HEK293 (cell line): ENCODE results near the gene TRAF3IP1.

Source experiments
- CTCF ChIA-PET: fragments of 350-600 bp; formaldehyde crosslinking; extraction: SDS; loops from one replicate; lab custom pipeline; 2021; ENCODE audit warnings: antibody characterized with exemption; lab: Yijun Ruan, JAX
- POLR2A ChIA-PET: fragments of 300-600 bp; formaldehyde crosslinking; extraction: SDS; loops from one replicate; lab custom pipeline; 2020; ENCODE audit warnings: antibody characterized with exemption, inconsistent platforms; lab: Yijun Ruan, JAX
- H3K27ac ChIP-seq: fragments of 200-500 bp; sonication (Bioruptor generic); 2 replicates; pipeline ENCODE4 v1.5.1; 2014; ENCODE audit warnings: low read depth, low read length, control low read depth, inconsistent platforms; ENCODE audit errors: extremely low read depth
- H3K36me3 ChIP-seq, 2 experiments: fragments of 200-500 bp in 1 of 2; sonication (Bioruptor generic) in 1 of 2; 1 replicate in 1 of 2; 2 replicates in 1 of 2; pipeline ENCODE4 v1.5.1; 2014 to 2017; ENCODE audit warnings: inconsistent platforms in 2 of 2, low read length in 2 of 2; ENCODE audit not compliant: control insufficient read depth in 2 of 2, insufficient read depth in 1 of 2
- H3K4me1 ChIP-seq: fragments of 200-500 bp; sonication (Bioruptor generic); 2 replicates; pipeline ENCODE4 v1.5.1; 2014; ENCODE audit warnings: mild to moderate bottlenecking, low read length, inconsistent platforms; ENCODE audit not compliant: control insufficient read depth, insufficient read depth
- H3K4me3 ChIP-seq: 2 replicates; pipeline ENCODE4 v1.5.1; 2011; ENCODE audit warnings: low read depth, mild to moderate bottlenecking, control low read depth, low read length, moderate library complexity
- H3K9me3 ChIP-seq: fragments of 200-500 bp; sonication (Bioruptor generic); 2 replicates; pipeline ENCODE4 v1.5.1; 2014; ENCODE audit warnings: low read depth, low read length, inconsistent platforms; ENCODE audit not compliant: control insufficient read depth, insufficient read depth
- FEZF1 ChIP-seq: fragments of 450-650 bp; formaldehyde crosslinking; IDR thresholded peaks from 2 replicates; pipeline ENCODE4 v1.5.1; 2016; ENCODE audit warnings: missing biosample characterization, missing genetic modification characterization
- GFI1B ChIP-seq: fragments of 450-650 bp; formaldehyde crosslinking; IDR thresholded peaks from 2 replicates; pipeline ENCODE4 v1.5.1; 2016; ENCODE audit warnings: missing biosample characterization, missing genetic modification characterization
- PRDM1 ChIP-seq: fragments of 450-650 bp; formaldehyde crosslinking; IDR thresholded peaks from 2 replicates; pipeline ENCODE4; 2016; ENCODE audit warnings: missing biosample characterization, missing genetic modification characterization
- ZNF10 ChIP-seq: fragments of 450-650 bp; formaldehyde crosslinking; IDR thresholded peaks from 2 replicates; pipeline ENCODE4 v1.5.1; 2017; ENCODE audit warnings: missing biosample characterization, missing genetic modification characterization
- ZNF146 ChIP-seq: fragments of 450-650 bp; formaldehyde crosslinking; IDR thresholded peaks from 2 replicates; pipeline ENCODE4 v1.5.1; 2016; ENCODE audit warnings: missing biosample characterization, missing genetic modification characterization
- ZNF16 ChIP-seq: fragments of 450-650 bp; formaldehyde crosslinking; IDR thresholded peaks from 2 replicates; pipeline ENCODE4 v1.5.1; 2016; ENCODE audit warnings: low read depth, missing biosample characterization, missing genetic modification characterization
- ZNF24 ChIP-seq: fragments of 450-650 bp; formaldehyde crosslinking; IDR thresholded peaks from 2 replicates; pipeline ENCODE4 v1.5.1; 2016; ENCODE audit warnings: missing biosample characterization, missing genetic modification characterization
- ZNF311 ChIP-seq: fragments of 450-650 bp; formaldehyde crosslinking; IDR thresholded peaks from 2 replicates; pipeline ENCODE4 v1.5.1; 2017; ENCODE audit warnings: missing biosample characterization, missing genetic modification characterization, borderline replicate concordance
- ZNF48 ChIP-seq: fragments of 450-650 bp; formaldehyde crosslinking; IDR thresholded peaks from 2 replicates; pipeline ENCODE4 v1.5.1; 2016; ENCODE audit warnings: missing biosample characterization, missing genetic modification characterization
- ZNF501 ChIP-seq: fragments of 450-650 bp; formaldehyde crosslinking; IDR thresholded peaks from 2 replicates; pipeline ENCODE4 v1.5.1; 2016; ENCODE audit warnings: missing biosample characterization, missing genetic modification characterization
- ZNF548 ChIP-seq: fragments of 450-650 bp; formaldehyde crosslinking; IDR thresholded peaks from 2 replicates; pipeline ENCODE4 v1.5.1; 2016; ENCODE audit warnings: missing biosample characterization, missing genetic modification characterization
- ZNF624 ChIP-seq: fragments of 450-650 bp; formaldehyde crosslinking; IDR thresholded peaks from 2 replicates; pipeline ENCODE4 v1.5.1; 2017; ENCODE audit warnings: missing biosample characterization, missing genetic modification characterization
- ZNF677 ChIP-seq: fragments of 450-650 bp; IDR thresholded peaks from 2 replicates; pipeline ENCODE4 v1.5.0; 2018; ENCODE audit warnings: missing biosample characterization, mild to moderate bottlenecking, missing genetic modification characterization, moderate library complexity
- ZNF76 ChIP-seq: fragments of 450-650 bp; formaldehyde crosslinking; IDR thresholded peaks from 2 replicates; pipeline ENCODE4; 2016; ENCODE audit warnings: low read depth, missing biosample characterization, missing genetic modification characterization, borderline replicate concordance
- TF ChIP-seq, protein P1 (sequence below): fragments of 450-650 bp; IDR thresholded peaks from 2 replicates; pipeline ENCODE4 v1.5.1; 2018; ENCODE audit warnings: missing biosample characterization, mild to moderate bottlenecking, missing genetic modification characterization
- TF ChIP-seq, protein P2 (sequence below): fragments of 450-650 bp; formaldehyde crosslinking; IDR thresholded peaks from 2 replicates; pipeline ENCODE4 v1.5.1; 2016; ENCODE audit warnings: missing biosample characterization, missing genetic modification characterization
- TF ChIP-seq, protein P3 (sequence below): fragments of 450-650 bp; IDR thresholded peaks from 2 replicates; pipeline ENCODE4 v1.5.1; 2018; ENCODE audit warnings: missing biosample characterization, missing genetic modification characterization
- TF ChIP-seq, protein P4 (sequence below): fragments of 450-650 bp; formaldehyde crosslinking; IDR thresholded peaks from 2 replicates; pipeline ENCODE4 v1.5.1; 2017; ENCODE audit warnings: missing biosample characterization, missing genetic modification characterization
- TF ChIP-seq, protein P5 (sequence below): fragments of 450-650 bp; formaldehyde crosslinking; IDR thresholded peaks from 2 replicates; pipeline ENCODE4 v1.5.1; 2016; ENCODE audit warnings: missing biosample characterization, missing genetic modification characterization, borderline replicate concordance
- TF ChIP-seq, protein P6 (sequence below): fragments of 450-650 bp; formaldehyde crosslinking; IDR thresholded peaks from 2 replicates; pipeline ENCODE4 v1.5.1; 2016; ENCODE audit warnings: missing biosample characterization, missing genetic modification characterization
- TF ChIP-seq, protein P7 (sequence below): fragments of 450-650 bp; formaldehyde crosslinking; IDR thresholded peaks from 2 replicates; pipeline ENCODE4 v1.5.1; 2016; ENCODE audit warnings: missing biosample characterization, missing genetic modification characterization
- TF ChIP-seq, protein P8 (sequence below): fragments of 450-650 bp; formaldehyde crosslinking; IDR thresholded peaks from 2 replicates; pipeline ENCODE4 v1.5.1; 2016; ENCODE audit warnings: missing biosample characterization, missing genetic modification characterization, low read depth

TRAF3IP1 gene

DNA sequence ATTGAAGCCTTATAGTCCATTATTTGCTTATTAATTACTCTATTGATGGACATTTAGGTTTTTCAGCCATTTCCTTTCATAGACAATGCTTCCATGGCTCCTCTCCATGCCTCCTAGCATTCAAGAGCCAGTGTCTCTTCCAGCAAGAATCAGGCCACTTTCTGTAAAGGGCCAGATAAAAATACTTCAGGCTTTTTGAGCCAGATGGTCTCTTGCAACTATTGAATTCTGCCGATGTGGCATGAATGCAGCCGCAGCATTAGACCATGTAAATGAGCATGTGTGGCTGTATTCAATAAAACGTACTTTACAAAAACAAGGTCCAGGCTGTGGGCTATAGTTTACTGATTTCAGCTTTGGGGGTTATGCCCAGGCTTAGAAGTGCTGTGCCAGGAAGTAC lies 38.5 kb downstream of the TRAF3IP1 start (continued):
- TF ChIP-seq, protein P1, sequence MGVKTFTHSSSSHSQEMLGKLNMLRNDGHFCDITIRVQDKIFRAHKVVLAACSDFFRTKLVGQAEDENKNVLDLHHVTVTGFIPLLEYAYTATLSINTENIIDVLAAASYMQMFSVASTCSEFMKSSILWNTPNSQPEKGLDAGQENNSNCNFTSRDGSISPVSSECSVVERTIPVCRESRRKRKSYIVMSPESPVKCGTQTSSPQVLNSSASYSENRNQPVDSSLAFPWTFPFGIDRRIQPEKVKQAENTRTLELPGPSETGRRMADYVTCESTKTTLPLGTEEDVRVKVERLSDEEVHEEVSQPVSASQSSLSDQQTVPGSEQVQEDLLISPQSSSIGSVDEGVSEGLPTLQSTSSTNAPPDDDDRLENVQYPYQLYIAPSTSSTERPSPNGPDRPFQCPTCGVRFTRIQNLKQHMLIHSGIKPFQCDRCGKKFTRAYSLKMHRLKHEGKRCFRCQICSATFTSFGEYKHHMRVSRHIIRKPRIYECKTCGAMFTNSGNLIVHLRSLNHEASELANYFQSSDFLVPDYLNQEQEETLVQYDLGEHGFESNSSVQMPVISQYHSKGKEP (tag by site-specific recombination), result no peak
- TF ChIP-seq ZNF48 (tag by site-specific recombination), result no peak
- TF ChIP-seq PRDM1 (tag by site-specific recombination), result no peak
- TF ChIP-seq, protein P2, sequence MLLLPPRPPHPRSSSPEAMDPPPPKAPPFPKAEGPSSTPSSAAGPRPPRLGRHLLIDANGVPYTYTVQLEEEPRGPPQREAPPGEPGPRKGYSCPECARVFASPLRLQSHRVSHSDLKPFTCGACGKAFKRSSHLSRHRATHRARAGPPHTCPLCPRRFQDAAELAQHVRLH, result no peak
- TF ChIP-seq, all 188 proteins: peak for 0

DNA sequence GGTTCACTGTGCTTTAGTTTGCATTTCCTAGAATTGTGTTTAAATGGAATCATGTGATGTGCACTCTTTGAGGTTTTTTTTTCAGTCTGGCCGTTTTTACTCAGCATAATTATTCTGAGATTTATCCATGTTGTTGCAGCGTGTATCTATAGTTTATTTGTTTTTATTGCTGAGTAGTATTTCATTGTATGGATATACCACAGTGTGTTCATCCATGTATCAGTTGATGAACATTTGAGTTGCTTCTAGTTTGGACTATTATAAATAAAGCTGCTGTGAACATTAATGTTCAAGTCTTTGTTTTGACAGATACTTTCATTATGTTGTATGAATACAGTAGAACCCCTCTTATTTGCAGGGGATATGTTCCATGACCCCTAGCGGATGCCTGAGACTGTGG lies 39.1 kb downstream of the TRAF3IP1 start:
- TF ChIP-seq, protein P3, sequence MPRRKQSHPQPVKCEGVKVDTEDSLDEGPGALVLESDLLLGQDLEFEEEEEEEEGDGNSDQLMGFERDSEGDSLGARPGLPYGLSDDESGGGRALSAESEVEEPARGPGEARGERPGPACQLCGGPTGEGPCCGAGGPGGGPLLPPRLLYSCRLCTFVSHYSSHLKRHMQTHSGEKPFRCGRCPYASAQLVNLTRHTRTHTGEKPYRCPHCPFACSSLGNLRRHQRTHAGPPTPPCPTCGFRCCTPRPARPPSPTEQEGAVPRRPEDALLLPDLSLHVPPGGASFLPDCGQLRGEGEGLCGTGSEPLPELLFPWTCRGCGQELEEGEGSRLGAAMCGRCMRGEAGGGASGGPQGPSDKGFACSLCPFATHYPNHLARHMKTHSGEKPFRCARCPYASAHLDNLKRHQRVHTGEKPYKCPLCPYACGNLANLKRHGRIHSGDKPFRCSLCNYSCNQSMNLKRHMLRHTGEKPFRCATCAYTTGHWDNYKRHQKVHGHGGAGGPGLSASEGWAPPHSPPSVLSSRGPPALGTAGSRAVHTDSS (tag by site-specific recombination), result no peak
- TF ChIP-seq ZNF16 (tag by site-specific recombination) (no peak), ZNF24 (tag by site-specific recombination) (no peak), ZNF10 (tag by site-specific recombination) (no peak), ZNF146 (no peak), ZNF76 (no peak), GFI1B (tag by site-specific recombination) (no peak), ZNF311 (tag by site-specific recombination) (no peak), ZNF548 (tag by site-specific recombination) (no peak), ZNF624 (tag by site-specific recombination) (no peak), ZNF677 (tag by site-specific recombination) (no peak), FEZF1 (no peak), ZNF501 (tag by site-specific recombination) (no peak)
- TF ChIP-seq, protein P4, sequence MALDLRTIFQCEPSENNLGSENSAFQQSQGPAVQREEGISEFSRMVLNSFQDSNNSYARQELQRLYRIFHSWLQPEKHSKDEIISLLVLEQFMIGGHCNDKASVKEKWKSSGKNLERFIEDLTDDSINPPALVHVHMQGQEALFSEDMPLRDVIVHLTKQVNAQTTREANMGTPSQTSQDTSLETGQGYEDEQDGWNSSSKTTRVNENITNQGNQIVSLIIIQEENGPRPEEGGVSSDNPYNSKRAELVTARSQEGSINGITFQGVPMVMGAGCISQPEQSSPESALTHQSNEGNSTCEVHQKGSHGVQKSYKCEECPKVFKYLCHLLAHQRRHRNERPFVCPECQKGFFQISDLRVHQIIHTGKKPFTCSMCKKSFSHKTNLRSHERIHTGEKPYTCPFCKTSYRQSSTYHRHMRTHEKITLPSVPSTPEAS (tag by site-specific recombination), result no peak
- TF ChIP-seq, protein P5, sequence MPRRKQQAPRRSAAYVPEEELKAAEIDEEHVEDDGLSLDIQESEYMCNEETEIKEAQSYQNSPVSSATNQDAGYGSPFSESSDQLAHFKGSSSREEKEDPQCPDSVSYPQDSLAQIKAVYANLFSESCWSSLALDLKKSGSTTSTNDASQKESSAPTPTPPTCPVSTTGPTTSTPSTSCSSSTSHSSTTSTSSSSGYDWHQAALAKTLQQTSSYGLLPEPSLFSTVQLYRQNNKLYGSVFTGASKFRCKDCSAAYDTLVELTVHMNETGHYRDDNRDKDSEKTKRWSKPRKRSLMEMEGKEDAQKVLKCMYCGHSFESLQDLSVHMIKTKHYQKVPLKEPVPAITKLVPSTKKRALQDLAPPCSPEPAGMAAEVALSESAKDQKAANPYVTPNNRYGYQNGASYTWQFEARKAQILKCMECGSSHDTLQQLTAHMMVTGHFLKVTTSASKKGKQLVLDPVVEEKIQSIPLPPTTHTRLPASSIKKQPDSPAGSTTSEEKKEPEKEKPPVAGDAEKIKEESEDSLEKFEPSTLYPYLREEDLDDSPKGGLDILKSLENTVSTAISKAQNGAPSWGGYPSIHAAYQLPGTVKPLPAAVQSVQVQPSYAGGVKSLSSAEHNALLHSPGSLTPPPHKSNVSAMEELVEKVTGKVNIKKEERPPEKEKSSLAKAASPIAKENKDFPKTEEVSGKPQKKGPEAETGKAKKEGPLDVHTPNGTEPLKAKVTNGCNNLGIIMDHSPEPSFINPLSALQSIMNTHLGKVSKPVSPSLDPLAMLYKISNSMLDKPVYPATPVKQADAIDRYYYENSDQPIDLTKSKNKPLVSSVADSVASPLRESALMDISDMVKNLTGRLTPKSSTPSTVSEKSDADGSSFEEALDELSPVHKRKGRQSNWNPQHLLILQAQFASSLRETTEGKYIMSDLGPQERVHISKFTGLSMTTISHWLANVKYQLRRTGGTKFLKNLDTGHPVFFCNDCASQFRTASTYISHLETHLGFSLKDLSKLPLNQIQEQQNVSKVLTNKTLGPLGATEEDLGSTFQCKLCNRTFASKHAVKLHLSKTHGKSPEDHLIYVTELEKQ (tag by site-specific recombination), result no peak
- TF ChIP-seq, protein P6, sequence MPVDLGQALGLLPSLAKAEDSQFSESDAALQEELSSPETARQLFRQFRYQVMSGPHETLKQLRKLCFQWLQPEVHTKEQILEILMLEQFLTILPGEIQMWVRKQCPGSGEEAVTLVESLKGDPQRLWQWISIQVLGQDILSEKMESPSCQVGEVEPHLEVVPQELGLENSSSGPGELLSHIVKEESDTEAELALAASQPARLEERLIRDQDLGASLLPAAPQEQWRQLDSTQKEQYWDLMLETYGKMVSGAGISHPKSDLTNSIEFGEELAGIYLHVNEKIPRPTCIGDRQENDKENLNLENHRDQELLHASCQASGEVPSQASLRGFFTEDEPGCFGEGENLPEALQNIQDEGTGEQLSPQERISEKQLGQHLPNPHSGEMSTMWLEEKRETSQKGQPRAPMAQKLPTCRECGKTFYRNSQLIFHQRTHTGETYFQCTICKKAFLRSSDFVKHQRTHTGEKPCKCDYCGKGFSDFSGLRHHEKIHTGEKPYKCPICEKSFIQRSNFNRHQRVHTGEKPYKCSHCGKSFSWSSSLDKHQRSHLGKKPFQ (tag by site-specific recombination), result no peak
- TF ChIP-seq, protein P7, sequence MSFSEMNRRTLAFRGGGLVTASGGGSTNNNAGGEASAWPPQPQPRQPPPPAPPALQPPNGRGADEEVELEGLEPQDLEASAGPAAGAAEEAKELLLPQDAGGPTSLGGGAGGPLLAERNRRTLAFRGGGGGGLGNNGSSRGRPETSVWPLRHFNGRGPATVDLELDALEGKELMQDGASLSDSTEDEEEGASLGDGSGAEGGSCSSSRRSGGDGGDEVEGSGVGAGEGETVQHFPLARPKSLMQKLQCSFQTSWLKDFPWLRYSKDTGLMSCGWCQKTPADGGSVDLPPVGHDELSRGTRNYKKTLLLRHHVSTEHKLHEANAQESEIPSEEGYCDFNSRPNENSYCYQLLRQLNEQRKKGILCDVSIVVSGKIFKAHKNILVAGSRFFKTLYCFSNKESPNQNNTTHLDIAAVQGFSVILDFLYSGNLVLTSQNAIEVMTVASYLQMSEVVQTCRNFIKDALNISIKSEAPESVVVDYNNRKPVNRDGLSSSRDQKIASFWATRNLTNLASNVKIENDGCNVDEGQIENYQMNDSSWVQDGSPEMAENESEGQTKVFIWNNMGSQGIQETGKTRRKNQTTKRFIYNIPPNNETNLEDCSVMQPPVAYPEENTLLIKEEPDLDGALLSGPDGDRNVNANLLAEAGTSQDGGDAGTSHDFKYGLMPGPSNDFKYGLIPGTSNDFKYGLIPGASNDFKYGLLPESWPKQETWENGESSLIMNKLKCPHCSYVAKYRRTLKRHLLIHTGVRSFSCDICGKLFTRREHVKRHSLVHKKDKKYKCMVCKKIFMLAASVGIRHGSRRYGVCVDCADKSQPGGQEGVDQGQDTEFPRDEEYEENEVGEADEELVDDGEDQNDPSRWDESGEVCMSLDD, result no peak
- TF ChIP-seq, protein P8, sequence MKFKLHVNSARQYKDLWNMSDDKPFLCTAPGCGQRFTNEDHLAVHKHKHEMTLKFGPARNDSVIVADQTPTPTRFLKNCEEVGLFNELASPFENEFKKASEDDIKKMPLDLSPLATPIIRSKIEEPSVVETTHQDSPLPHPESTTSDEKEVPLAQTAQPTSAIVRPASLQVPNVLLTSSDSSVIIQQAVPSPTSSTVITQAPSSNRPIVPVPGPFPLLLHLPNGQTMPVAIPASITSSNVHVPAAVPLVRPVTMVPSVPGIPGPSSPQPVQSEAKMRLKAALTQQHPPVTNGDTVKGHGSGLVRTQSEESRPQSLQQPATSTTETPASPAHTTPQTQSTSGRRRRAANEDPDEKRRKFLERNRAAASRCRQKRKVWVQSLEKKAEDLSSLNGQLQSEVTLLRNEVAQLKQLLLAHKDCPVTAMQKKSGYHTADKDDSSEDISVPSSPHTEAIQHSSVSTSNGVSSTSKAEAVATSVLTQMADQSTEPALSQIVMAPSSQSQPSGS, result no peak
- CTCF ChIA-PET, result no interaction called here
- POLR2A ChIA-PET, result no interaction called here

More for the DNA sequence above, 39.1 kb downstream of the TRAF3IP1 start:
- Histone ChIP-seq H3K9me3 (no peaks in the 10 kb centered on the region), H3K4me3 (no peak overlapping the region), H3K27ac (no peak overlapping the region), H3K4me1 (no peaks in the 10 kb centered on the region), H3K36me3 (peaks cover 20 to 65% of the 10 kb centered on the region in 2 experiments)
